ENCODE measurements around the gene TBCK. TPM values are rescaled to one million over a fixed set of nuclear protein-coding genes. Genes with fewer than 3 reads are reported as not detected.

Gene TBCK
- total and polyA plus RNA-seq, 2 of the 8 experiments (the other 6 are each of a cell fraction or from before 2014, with no cell fraction given), result 10.2 to 18.7 TPM

DNA sequence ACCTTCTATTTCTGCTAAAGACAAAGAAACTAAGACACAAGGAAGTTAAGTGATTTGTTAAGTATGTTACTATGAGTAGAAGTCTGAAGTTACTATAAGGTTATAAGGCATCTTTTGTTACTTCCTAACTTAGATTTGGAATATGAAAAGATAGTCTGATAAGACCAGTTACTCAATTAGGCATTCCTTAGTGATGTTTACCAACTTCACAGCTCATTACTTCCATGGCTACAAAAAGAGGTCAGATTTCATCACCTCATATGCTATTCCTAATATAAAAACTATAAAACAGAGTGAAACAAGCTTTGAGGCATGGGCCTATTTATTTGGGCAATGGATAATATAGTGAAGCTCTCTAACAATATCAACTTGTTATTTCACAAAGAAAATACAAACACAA is 143.1 kb downstream of the TBCK start:
- H3K27ac ChIP-seq (ENCODE audit: low read depth, low read length), result no peak overlapping the region
- TF ChIP-seq, protein P1, sequence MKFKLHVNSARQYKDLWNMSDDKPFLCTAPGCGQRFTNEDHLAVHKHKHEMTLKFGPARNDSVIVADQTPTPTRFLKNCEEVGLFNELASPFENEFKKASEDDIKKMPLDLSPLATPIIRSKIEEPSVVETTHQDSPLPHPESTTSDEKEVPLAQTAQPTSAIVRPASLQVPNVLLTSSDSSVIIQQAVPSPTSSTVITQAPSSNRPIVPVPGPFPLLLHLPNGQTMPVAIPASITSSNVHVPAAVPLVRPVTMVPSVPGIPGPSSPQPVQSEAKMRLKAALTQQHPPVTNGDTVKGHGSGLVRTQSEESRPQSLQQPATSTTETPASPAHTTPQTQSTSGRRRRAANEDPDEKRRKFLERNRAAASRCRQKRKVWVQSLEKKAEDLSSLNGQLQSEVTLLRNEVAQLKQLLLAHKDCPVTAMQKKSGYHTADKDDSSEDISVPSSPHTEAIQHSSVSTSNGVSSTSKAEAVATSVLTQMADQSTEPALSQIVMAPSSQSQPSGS (IDR thresholded peaks at IDR 0.05; ENCODE audit: low read length), result no peak
- TF ChIP-seq MAFK (IDR thresholded peaks at IDR 0.05; ENCODE audit: low read depth, low read length) (no peak), KDM5A (IDR thresholded peaks at IDR 0.05; ENCODE audit: low read length) (no peak), ASH2L (IDR thresholded peaks at IDR 0.05; ENCODE audit: low read length) (no peak), RXRA (IDR thresholded peaks at IDR 0.05; ENCODE audit: insufficient read depth, low read depth, low read length) (no peak), CBX8 (IDR thresholded peaks at IDR 0.05; ENCODE audit: borderline replicate concordance, low read depth, low read length) (no peak), GABPA (IDR thresholded peaks at IDR 0.05; ENCODE audit: borderline replicate concordance, insufficient read depth, low read length) (no peak), SIX5 (IDR thresholded peaks at IDR 0.05; ENCODE audit: low read depth, low read length) (no peak), ATF3 (IDR thresholded peaks at IDR 0.05; ENCODE audit: insufficient read depth, low read depth, low read length) (no peak), RAD21 (IDR thresholded peaks at IDR 0.05 in 1 of 2, conservative IDR thresholded peaks at IDR 0.05 in 1 of 2; ENCODE audit: low read depth in 2 of 2, low read length in 2 of 2) (no peak), BCL11A (IDR thresholded peaks at IDR 0.05; ENCODE audit: low read depth in 2 of 2, low read length in 2 of 2) (no peak), SAP30 (IDR thresholded peaks at IDR 0.05; ENCODE audit: insufficient read depth, insufficient replicate concordance, low read length) (no peak)

More for the DNA sequence above, 143.1 kb downstream of the TBCK start:
- H3K36me3 ChIP-seq (ENCODE audit: control insufficient read depth in 2 of 4, insufficient read depth in 4 of 4, low read length in 3 of 4), result peaks cover 0 to 6% (median 2%) of the 10 kb centered on the region in 4 experiments; a peak in 3 of 8 replicates
- H3K4me1 ChIP-seq (replicated peaks in 1 of 4; ENCODE audit: control insufficient read depth in 3 of 4, insufficient read depth in 4 of 4, low read length in 3 of 4), result no peaks in the 10 kb centered on the region
- H4K20me1 ChIP-seq (replicated peaks in 1 of 2; ENCODE audit: control insufficient read depth in 1 of 2, insufficient read depth in 2 of 2, low read length in 2 of 2), result no peaks in the 10 kb centered on the region
- no peak overlapping the region for H3K56ac ChIP-seq (replicated peaks; ENCODE audit: insufficient read length, low read depth, low read length)
- no peak overlapping the region for H2BK12ac ChIP-seq (ENCODE audit: low read depth, low read length)
- H2AFZ ChIP-seq (ENCODE audit: low read length), result no peak overlapping the region
- FAIRE-seq (no peak), DNase-seq (ENCODE audit: low read depth in 1 of 2, low spot score in 2 of 2) (no peak)
- H2BK5ac ChIP-seq (ENCODE audit: low read depth, low read length), result no peak overlapping the region
- H4K8ac ChIP-seq (ENCODE audit: extremely low read depth, insufficient read depth, low read length), result no peak overlapping the region
- H4K5ac ChIP-seq (ENCODE audit: insufficient read length, low read depth, low read length), result no peak overlapping the region
- H3K9ac ChIP-seq (replicated peaks in 1 of 4; ENCODE audit: extremely low read depth in 1 of 4, low read depth in 3 of 4, low read length in 3 of 4), result no peak overlapping the region
- H3K4ac ChIP-seq (replicated peaks; ENCODE audit: insufficient read length, low read depth, low read length), result no peak overlapping the region
- no peak overlapping the region for H2BK120ac ChIP-seq (replicated peaks; ENCODE audit: low read depth, low read length)
- no peak overlapping the region for H2BK15ac ChIP-seq (ENCODE audit: low read length)
- CTCF ChIA-PET (ENCODE audit: partially characterized antibody), result no interaction called here
- no peak overlapping the region for H2BK20ac ChIP-seq (ENCODE audit: low read length)
- no peak overlapping the region for H3K14ac ChIP-seq (ENCODE audit: insufficient read length)
- H3K9me3 ChIP-seq (ENCODE audit: insufficient read depth in 2 of 2, low read depth in 1 of 2, low read length in 1 of 2), result peaks cover 4 to 6% of the 10 kb centered on the region in 2 experiments; a peak in 2 of 4 replicates
- POLR2A ChIA-PET (ENCODE audit: partially characterized antibody), result no interaction called here
- H3K4me2 ChIP-seq (ENCODE audit: insufficient read depth in 1 of 2, low read depth in 2 of 2, low read length in 2 of 2), result no peak overlapping the region
- H3K23ac ChIP-seq (ENCODE audit: insufficient read length), result no peak overlapping the region
- H2AK5ac ChIP-seq (ENCODE audit: low read depth, low read length), result no peak overlapping the region
- H3K79me2 ChIP-seq (ENCODE audit: control insufficient read depth in 1 of 2, insufficient read depth in 2 of 2, low read length in 2 of 2), result no peaks in the 10 kb centered on the region
- no peaks in the 10 kb centered on the region for H3K79me1 ChIP-seq (ENCODE audit: low read depth, low read length)
- no peaks in the 10 kb centered on the region for H3K23me2 ChIP-seq (ENCODE audit: low read depth, low read length)
- no peaks in the 10 kb centered on the region for H3K27me3 ChIP-seq (replicated peaks in 1 of 4; ENCODE audit: control insufficient read depth in 3 of 4, extremely low read depth in 1 of 4, insufficient read depth in 3 of 4, low read length in 3 of 4)
- H3K4me3 ChIP-seq (ENCODE audit: extremely low read depth in 1 of 4, insufficient read depth in 2 of 4, low read depth in 3 of 4, low read length in 4 of 4), result no peak overlapping the region
- H4K91ac ChIP-seq (replicated peaks; ENCODE audit: insufficient read length, low read length), result no peak overlapping the region
- no peak overlapping the region for H3K18ac ChIP-seq (ENCODE audit: extremely low read depth, low read length)
